TTC549 (cell line): ENCODE data around the gene ANP32A.
"Not testable (repeated sequence)": the region's sequence is repeated elsewhere in the genome, so short reads cannot be mapped to it uniquely, and the experiment has no call there.

Source experiments
- FAIRE-seq: peaks from 2 replicates; lab custom pipeline; 2012; peaks lifted over from hg19 to GRCh38; lab: Jason Lieb, UNC

Gene ANP32A

GRCh38 chr15:68820295-68821189 lies at the start of gene ANP32A:
TSS of gene ANP32A (minus strand) at chr15:68820895. CDS start at chr15:68820751, 144 bp downstream.
- no peak for FAIRE-seq

- no peak for FAIRE-seq
These were observed 47.6 kb upstream of the ANP32A start for GRCh38 chr15:68868296-68868695.

GRCh38 chr15:68862415-68862814 lies 41.7 kb upstream of the ANP32A start:
- no peak for FAIRE-seq

DNA sequence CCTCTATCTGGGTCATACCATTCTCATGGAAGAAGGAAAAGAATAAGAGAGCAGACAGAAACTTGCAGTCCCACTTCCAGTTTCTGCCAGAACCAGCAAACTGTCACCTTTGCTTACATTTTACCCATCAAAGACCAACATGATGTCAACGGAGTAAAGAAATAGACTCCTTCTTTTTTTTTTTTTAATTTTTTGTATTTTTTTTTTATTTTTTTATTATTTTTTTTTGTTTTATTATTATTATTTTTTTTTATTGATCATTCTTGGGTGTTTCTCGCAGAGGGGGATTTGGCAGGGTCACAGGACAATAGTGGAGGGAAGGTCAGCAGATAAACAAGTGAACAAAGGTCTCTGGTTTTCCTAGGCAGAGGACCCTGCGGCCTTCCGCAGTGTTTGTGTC lies 38.0 kb upstream of the ANP32A start:
- FAIRE-seq = not testable (repeated sequence)

DNA sequence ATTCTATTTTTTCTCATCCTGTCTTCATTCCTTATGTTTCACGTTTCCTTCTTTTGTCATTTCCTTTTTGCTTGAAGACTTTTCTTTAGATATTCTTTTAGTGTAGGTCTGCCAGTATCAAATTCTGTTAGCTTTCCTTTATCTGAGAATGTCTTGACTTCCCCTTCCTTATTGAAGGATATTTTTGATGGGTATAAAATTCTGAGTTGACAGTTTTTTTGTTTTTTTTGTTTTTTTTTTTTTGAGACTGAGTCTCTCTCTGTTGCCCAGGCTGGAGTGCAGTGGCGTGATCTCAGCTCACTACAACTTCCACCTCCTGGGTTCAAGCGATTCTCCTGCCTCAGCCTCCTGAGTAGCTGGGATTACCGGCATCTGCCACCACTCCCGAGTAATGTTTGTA lies 36.7 kb upstream of the ANP32A start:
- not testable (repeated sequence) for FAIRE-seq

- FAIRE-seq = no peak
These were observed 31.8 kb upstream of the ANP32A start for GRCh38 chr15:68852461-68852860.

GRCh38 chr15:68851971-68852370 lies 31.3 kb upstream of the ANP32A start:
- no peak for FAIRE-seq

DNA sequence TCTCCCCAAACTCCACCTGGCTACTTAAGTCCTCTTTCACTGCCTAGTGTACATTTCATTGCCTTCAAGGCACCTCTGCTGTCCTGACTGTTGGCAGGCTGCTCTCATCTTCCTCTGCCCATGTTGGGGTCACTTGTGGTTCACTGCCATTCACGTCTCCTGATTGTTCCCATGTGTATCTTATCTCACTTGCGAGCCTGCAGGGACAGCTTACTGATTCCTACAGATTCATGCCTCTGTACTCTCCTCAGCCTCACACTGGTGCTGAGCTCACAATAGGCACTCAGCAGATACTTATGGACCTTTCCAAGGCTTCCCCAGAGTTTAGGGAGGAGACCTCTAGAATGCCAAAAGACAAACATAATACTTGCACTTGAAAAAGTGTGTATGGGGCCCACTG lies 28.8 kb upstream of the ANP32A start:
- FAIRE-seq = no peak

GRCh38 chr15:68846851-68847439 lies 26.2 kb upstream of the ANP32A start:
- no peak for FAIRE-seq

GRCh38 chr15:68844856-68845550 lies 24.3 kb upstream of the ANP32A start:
- FAIRE-seq = no peak

DNA sequence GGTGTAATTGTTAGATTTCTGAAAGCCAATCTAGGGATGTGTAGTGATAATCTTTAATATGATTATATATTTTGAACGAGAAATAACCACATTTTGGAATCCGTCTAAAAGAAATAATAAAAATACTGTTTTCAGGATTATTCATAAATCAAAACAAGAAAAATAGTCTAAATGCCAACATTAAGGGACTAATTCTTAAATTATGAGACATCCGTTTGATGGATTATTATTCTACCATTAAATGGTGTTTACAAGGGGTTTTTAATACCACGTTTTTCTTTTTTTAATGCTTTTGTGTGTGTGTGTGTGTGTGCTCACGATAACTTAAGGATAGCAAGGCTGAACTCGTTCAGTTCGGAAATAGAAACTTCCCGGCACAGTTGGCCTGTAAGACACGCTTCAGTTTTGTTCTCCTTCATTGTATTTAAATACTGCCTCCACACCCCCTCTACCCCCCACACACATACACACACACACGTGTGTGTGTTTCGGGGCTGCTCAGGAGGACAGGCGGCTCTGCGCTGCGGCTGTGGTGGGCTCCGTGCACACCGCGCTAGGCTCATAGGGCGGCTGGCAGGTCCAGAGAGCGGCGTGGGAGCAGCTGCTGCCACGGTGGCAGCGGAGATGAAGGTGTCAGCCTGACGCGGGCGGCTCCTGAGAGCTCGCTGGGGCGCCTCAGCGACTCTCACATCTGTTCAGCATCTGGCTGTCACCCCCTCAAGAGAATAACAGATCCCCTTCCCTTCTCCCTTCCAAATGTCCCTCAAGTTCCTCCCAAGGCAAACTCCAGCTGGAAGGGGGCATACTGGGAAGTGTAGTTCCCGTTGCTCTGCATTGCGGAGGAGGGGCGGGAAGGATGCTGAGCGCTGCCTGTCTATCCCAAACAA lies 23.0 kb upstream of the ANP32A start:
- FAIRE-seq = no peak

DNA sequence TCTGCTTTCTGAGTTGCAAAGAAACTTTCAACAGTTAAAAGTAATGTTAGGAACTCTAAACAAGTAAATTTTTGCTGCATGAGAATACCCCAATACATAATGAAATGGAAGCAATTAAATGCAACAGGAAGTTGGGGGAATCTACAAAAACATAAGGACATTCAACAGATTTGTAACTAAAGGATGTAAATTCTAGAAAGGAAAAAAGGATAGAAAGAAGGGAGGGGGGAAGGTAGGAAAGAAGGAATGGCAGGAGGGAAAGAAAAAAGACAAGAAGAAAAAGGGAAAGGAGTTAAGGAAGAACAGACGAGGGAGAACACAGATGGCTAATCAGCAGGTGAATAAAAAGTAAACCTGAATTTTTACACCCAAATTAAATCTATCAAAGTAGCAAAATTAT lies 22.3 kb upstream of the ANP32A start:
- FAIRE-seq = no peak

- FAIRE-seq = no peak
These were observed 13.7 kb upstream of the ANP32A start for GRCh38 chr15:68834346-68834745.

DNA sequence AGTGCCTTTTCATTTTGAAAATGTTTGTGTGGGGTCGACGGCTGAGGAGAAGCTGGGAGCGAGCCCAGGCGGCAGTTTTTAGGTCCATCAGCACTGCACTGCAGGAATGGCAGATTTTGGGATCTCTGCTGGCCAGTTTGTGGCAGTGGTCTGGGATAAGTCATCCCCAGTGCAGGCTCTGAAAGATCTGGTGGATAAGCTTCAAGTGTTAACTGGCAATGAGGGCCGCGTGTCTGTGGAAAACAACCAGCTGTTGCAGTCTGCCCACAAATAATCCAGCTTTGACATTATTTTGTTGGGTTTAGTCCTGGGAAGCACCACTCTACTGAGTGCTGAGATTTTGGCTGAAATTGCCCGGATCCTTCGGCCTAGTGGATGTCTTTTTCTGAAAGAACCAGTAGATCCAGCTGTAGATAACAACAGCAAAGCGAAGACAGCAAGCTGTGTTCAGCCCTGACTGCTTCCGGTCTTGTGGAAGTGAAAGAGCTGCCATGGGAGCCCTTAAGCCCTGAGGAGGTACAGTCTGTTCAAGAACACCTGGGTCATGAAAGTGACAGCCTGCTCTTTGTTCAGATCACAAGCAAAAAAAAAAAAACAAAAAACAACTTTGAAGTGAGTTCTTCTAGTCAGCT lies 13.1 kb upstream of the ANP32A start:
- no peak for FAIRE-seq

- no peak for FAIRE-seq
These were observed 9.6 kb upstream of the ANP32A start for GRCh38 chr15:68830141-68830785.

DNA sequence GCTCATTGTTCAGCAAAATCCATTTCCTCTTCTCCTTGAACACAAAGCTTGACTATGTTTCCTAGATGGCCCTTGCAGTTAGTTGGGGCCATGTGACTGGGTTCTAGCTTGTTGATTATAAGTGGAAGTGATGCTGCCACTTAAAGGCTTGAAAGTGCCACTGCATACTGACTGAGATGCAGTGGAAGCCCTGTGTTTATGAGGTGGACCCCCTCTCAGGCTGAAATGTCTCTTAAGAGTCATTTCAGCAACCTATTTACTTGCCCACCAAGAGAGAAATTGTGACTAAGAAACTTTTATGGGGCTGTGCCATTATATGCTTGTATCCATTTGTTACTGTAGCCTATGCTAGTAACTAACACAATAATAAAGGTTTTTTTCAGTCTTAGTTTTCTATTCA lies 8.4 kb upstream of the ANP32A start:
- no peak for FAIRE-seq

- no peak for FAIRE-seq
These were observed 2.9 kb upstream of the ANP32A start for GRCh38 chr15:68823561-68823960.

DNA sequence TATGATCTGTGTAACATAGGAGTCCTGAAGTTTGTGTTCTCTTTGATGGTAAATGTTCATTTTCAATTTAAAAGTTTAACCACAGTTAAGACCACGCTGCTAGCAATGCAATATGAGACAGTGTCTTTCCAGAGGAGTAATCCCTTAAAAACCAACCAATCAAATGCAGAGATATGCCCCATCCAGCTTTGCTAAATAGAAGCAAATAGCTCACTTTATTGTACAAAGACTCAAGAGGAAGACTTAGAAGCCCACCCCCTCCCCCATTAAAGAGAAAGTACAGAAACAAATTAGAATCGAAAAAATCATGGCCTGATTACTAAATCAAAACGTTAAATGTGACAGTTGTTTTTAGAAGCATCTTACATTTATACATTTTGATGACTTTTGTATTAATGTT lies 2.1 kb upstream of the ANP32A start:
- FAIRE-seq = no peak

- no peak for FAIRE-seq
These were observed 1.2 kb upstream of the ANP32A start for GRCh38 chr15:68821841-68822381.

DNA sequence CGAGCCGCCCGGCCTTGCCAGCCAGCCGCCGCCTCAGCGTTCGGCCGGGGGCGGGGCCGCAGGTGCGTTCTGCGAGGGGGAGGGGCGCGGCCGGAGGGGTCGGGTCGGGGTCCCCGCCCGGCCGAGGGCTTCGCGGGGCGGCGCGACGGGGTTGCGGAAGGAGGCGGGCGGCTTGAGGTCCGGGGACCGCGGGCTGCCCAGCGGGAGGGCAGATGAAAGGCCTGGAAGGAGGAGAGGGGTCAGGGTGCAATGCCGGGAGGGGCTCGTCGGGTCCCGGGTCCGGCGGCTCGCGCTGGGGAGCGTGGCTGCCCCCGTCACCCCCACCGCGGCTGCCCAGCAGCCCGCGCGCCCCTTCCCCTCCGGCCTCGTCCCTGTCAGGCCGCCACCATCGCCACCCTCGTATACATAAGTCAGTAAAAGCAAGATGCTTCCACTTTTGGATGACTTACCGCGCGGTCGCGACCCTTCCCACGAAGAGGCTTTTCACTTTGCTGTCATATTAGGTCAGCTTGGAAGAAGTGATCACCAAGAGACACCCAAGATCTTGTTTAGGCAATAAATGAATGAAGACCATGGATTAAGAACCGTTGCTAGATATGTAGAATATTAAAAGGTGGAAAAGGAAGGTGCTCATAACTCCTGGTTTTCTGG lies 620 bp upstream of the ANP32A start:
- FAIRE-seq = no peak
